NOMO-1 treated with dmso at 0.1 percent for 144 hours (cell line): ENCODE data around the gene TRIM6.
"Not testable (repeated sequence)": the region's sequence is repeated elsewhere in the genome, so short reads cannot be mapped to it uniquely, and the experiment has no call there.

Experiments used
- DNase-seq: peaks from one replicate; lab custom pipeline; 2025; ENCODE audit not compliant: unreplicated experiment; lab: John Stamatoyannopoulos, UW

TRIM6 gene

GRCh38 chr11:5596607-5597201, at the start of gene TRIM6:
TSS of gene TRIM6 (plus strand) at chr11:5596637. CDS start at chr11:5596898, 261 bp downstream.
- peak; percentile 24 for DNase-seq

- no peak for DNase-seq
Observed at GRCh38 chr11:5547982-5548381, 48.5 kb upstream of the TRIM6 start.

GRCh38 chr11:5548440-5548839, 48.0 kb upstream of the TRIM6 start, which contains the start of gene OR52H1:
TSS of gene OR52H1 (minus strand) at chr11:5548540. CDS start at chr11:5545505, 3,035 bp downstream.
- DNase-seq = no peak

- no peak for DNase-seq
Observed at GRCh38 chr11:5550440-5551095, 45.9 kb upstream of the TRIM6 start.

- DNase-seq = no peak
Observed at GRCh38 chr11:5553343-5553742, 43.1 kb upstream of the TRIM6 start.

- no peak for DNase-seq
Observed at GRCh38 chr11:5556596-5557188, 39.7 kb upstream of the TRIM6 start.

- no peak for DNase-seq
Observed at GRCh38 chr11:5557751-5558150, 38.7 kb upstream of the TRIM6 start.

- DNase-seq = no peak
Observed at GRCh38 chr11:5564259-5565019, 32.0 kb upstream of the TRIM6 start.

- no peak for DNase-seq
Observed at GRCh38 chr11:5574654-5575053, 21.8 kb upstream of the TRIM6 start.

GRCh38 chr11:5575152-5575551, 21.3 kb upstream of the TRIM6 start:
- no peak for DNase-seq

GRCh38 chr11:5577101-5577500, 19.3 kb upstream of the TRIM6 start:
- DNase-seq = no peak

GRCh38 chr11:5580577-5580976, 15.9 kb upstream of the TRIM6 start, which contains the start of gene OR52B6:
TSS of gene OR52B6 (plus strand) at chr11:5580877. CDS start at chr11:5580877, 0 bp downstream.
- no peak for DNase-seq

GRCh38 chr11:5581014-5581413, 15.4 kb upstream of the TRIM6 start:
- DNase-seq = no peak

GRCh38 chr11:5584458-5584857, 12.0 kb upstream of the TRIM6 start:
- DNase-seq = not testable (repeated sequence)

- DNase-seq = not testable (repeated sequence)
Observed at GRCh38 chr11:5589906-5590305, 6.5 kb upstream of the TRIM6 start.

GRCh38 chr11:5591613-5592012, 4.8 kb upstream of the TRIM6 start:
- DNase-seq = no peak

- no peak for DNase-seq
Observed at GRCh38 chr11:5592615-5593014, 3.8 kb upstream of the TRIM6 start.

GRCh38 chr11:5593146-5593545, 3.3 kb upstream of the TRIM6 start:
- no peak for DNase-seq

- DNase-seq = no peak
Observed at GRCh38 chr11:5597953-5598352, 1.5 kb downstream of the TRIM6 start.

- DNase-seq = peak; percentile 19
Observed at GRCh38 chr11:5600374-5600851, 4.0 kb downstream of the TRIM6 start.

GRCh38 chr11:5602791-5603190, 6.4 kb downstream of the TRIM6 start:
- DNase-seq = not testable (repeated sequence)
